GM18867 (cell line): Measurements from ENCODE around the gene ST3GAL4.
A peak's percentile ranks its signal among the peaks of the same experiment; 100 is the strongest.

Experiments
- ATAC-seq: cut with Tn5 transposase; IDR thresholded peaks from one replicate; pipeline ENCODE4 v1.9.1; 2021; ENCODE audit warnings: mild to moderate bottlenecking, moderate library complexity; ENCODE audit not compliant: unreplicated experiment

The ST3GAL4 gene

DNA sequence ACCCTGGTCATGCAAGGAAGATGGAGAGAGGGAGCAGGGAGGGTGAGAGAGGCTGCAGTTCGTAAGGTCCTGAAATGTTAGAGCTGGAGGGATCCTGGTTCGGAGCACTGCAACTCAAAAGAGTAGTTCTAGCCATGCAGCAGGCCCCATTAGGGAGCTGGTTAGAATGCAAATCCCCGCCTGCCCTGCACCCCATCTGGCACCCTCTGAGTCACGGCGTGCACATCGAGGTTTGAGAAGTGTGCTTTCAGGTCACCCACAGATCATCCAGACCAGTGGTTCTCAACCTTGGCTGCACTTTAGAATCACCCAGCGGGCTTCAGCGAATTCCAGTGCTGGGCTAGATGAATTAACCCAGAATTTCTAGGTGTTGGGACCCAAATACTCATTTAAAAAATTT lies 48.2 kb downstream of the ST3GAL4 start:
- peak; percentile 100 for ATAC-seq

DNA sequence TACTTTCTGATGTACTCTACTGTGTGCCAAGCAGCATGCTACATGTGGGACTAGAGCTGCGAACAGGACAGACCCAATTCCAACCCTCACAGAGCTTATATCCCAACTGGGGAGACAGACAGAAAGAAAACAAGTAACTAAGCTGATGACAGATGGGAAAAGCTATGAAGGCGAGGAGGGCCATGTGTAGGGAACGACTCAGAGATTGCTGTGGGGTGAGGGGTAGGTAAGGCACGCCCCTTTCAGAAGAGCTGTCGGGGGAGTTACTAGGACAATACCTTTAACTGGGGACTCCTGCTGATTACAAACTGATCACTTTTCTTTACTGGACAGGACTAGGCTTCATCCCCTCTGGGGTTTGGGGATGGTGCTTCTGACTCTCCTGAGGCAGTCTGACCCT lies 48.9 kb downstream of the ST3GAL4 start:
- no peak for ATAC-seq

DNA sequence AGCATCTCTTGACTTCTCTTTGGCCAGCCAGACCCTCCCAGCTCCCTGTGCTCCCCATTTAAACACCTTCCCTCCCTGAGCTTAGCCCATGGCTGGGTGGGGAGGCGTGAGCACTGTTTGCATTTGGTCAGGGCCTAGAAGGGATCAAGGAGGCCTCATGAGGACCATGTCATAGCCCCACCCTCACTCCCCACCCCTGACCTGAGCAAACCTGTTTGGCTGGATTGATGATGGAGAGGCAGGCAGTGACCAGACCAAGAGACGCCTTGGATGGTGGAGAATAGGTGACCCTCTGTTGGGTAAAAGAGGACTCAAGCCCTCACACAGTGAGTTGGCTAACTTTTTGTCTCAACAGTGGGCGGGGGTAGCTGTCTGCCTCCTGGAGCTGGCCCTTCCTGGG lies 49.9 kb downstream of the ST3GAL4 start:
- no peak for ATAC-seq

DNA sequence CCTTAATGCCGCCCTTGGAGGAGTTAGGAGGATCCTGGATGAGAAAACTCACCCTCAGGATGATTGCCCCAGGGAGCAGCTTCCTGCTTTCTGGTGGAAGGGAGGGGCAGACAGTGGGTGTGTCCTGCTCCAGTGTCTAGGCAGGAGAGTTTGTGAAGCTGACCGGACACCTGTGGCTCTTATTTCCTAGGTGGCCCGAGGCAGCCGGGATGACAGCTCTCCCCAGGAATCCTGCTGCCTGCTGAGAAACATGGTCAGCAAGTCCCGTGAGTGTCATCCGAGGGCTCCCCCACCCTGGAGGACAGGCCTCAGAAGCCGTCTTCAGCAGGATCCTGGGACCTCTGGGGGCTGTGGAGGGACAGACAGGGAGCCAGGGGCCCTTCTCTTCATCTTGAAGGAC lies 50.4 kb downstream of the ST3GAL4 start:
- no peak for ATAC-seq

DNA sequence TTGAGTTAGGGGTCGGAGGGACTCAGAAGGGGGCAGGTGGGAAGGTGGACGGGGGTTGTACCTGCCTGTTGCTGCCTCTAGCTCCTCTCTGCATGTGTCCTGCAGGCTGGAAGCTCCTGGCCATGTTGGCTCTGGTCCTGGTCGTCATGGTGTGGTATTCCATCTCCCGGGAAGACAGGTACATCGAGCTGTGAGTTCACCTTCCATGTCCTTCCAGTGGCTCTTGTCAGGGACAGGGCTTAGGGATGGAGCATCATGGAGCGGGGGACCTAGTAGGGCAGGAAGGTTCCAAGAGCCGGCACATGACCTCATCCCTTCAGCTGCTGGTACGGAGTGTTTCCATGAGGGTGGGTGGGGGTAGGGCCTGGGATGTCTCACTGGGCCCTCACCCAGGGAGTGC lies 50.9 kb downstream of the ST3GAL4 start:
- ATAC-seq = no peak

DNA sequence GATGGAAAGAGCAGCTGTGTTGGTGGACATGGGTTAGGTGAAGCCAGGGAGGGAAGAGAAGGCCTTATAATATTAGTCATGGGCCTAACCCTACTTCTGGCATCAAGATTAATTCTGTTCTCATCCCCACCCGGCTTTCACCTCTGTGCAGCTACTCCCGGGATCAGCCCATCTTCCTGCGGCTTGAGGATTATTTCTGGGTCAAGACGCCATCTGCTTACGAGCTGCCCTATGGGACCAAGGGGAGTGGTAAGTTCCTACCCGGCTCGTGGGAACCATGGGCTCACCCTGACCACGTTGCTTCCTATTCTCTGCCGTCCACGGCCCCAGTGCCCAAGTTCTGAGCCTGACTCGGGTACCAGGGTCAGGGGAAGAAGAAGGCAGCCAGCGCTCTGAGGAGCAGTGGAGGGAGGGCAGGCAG lies 51.6 kb downstream of the ST3GAL4 start:
- no peak for ATAC-seq

DNA sequence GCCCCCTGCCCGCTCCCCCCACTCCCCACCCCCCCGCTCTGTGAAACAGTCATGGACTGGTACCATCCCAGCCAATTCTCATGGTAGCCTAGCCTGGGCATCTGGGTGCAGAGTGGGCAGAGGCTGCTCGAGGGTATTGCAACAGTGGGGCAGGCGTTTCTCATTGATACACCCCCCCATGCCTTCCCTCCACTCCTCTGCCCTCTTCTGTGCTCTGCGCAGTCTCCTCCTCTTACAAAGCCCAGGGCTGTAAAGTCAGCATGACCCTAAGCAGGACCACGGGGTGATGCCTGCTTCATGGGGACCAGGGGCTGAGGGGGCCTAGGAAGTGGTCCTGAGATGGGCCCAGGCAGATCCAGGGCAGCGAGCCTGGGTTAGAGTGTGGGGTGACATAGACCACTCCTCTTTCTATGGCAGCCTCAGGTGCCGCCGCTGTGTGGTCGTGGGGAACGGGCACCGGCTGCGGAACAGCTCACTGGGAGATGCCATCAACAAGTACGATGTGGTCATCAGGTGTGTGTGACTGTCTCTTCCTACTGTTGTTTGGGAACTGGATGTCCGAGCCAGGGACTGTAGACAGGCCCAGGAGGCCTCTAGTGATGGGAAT lies 52.3 kb downstream of the ST3GAL4 start:
- no peak for ATAC-seq

DNA sequence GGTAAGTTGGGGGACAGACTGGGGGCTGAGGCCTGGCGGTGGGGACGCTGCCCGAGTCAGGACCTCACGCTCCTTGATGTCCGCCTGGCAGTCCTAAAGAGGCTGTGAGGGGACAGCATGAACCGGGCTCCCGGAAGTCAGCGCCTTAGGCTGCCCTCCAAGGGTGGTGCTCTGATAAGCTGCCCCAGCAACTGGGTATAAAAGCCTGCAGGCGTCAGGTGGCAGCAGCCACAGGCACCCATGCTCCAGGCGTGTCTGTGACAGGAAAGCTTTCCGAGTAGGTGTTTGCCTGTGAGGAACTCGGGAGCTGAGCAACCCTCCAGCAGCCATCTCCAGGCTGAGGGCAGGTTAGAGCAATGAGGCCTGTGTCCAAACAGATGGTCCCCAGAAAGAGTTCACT lies 53.0 kb downstream of the ST3GAL4 start:
- ATAC-seq = no peak

DNA sequence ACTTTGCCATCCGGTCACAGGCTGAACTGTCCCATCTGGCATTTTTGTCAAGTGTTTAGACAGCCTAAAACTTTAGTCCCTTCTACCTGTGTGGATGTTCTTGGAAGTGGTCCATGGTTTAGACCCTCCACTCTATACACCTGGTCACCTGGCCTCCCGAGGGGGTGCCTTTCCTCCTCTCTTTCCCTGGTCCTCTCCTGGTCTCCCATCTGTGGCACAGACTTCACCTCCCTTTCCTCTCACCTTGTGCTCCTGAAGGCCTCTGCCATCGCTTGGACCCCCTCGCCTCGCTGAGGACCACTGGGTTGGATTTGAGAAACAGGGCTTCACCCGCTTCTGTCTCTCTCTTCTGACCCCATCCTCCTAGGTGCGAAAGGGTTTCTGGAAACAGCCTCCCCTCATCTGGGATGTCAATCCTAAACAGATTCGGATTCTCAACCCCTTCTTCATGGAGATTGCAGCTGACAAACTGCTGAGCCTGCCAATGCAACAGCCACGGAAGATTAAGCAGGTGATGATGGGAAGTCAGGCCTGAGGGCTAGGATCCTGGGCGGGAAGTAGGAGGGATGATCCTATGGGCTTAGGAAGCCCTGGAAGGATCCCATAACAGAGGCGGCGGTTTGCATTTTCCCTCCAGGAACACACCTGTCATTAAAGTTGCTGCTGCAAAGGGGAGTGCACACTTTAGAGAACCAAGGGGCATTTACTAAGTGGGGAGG lies 53.6 kb downstream of the ST3GAL4 start:
- ATAC-seq = no peak

DNA sequence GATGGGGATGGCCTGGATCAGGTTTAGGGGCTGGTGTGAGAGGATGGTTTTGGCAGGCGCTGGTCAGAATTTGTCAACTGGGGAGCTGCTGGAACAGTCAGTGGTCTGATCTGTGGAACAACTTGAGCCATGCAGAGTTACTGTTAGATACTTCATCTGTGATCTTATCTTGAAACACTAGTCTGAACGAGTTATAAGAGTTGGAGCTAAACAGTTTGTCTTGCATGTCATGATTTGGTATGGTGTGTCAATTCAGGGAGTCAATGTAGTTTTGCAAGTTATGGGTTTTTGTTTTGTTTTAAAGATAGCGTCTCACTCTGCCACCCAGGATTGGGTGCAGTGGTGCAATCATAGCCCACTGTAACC lies 54.1 kb downstream of the ST3GAL4 start:
- no peak for ATAC-seq

DNA sequence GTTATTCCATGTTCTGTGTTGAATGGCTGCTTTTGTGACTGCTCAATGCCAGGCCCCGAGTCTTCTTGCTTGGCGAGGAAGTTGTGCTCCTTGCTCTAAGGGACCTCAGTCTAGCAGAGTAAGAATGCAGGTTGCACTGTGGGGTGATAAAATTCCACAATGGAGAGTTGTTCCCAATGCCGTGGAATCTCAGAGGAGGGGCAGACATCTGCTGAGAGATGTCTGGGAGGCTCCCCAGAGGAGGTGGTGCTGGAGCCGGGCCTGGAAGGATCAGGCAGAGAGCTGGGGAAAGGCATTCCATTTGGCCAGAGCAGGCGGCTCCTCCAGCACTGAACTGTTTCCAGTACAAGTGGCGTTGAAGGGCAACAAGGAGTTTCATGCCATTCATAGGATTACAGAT lies 55.2 kb downstream of the ST3GAL4 start:
- no peak for ATAC-seq

DNA sequence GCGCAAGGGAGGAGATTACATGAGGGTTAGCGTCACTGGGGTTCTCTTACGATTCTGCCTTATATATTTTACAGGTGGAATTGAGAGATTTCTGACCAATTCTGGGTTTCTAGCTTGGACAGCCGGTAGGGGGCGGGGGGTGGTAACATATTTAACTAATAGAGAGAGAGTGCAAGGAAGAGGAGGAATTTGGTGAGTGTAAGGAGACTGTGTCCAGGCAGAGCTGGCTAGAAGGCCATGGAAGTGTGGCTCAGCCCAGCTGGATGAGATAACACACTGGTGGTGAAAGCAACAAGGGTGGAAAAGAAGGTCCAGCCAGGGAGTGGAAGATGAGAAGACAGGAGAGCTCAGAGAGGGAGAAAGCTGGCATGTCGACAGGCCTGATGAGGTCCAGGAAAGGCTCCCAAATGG lies 56.5 kb downstream of the ST3GAL4 start:
- no peak for ATAC-seq

DNA sequence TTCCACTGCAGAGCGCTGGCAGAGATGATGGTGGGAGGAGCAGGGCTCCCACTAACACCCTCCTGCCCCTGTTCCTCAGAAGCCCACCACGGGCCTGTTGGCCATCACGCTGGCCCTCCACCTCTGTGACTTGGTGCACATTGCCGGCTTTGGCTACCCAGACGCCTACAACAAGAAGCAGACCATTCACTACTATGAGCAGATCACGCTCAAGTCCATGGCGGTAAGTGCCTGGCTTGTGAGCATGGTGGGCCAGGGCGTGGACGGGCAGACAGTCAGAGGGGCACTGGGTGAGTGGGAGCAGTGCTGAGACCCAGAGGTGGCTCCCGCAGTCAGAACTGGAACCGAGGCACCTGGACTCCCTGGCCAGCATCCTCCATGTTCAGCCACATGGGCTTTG lies 57.9 kb downstream of the ST3GAL4 start:
- ATAC-seq = no peak

DNA sequence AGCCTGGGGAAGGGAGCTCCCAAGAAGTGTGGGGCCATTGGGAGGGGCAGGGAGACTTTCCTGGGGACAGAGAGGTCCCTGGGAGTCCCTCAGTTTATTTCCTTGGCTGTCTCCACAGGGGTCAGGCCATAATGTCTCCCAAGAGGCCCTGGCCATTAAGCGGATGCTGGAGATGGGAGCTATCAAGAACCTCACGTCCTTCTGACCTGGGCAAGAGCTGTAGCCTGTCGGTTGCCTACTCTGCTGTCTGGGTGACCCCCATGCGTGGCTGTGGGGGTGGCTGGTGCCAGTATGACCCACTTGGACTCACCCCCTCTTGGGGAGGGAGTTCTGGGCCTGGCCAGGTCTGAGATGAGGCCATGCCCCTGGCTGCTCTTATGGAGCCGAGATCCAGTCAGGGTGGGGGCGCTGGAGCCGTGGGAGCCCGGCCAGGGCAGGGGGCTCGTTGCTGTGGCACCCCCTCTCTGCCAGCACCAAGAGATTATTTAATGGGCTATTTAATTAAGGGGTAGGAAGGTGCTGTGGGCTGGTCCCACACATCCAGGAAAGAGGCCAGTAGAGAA lies 58.4 kb downstream of the ST3GAL4 start:
- no peak for ATAC-seq

DNA sequence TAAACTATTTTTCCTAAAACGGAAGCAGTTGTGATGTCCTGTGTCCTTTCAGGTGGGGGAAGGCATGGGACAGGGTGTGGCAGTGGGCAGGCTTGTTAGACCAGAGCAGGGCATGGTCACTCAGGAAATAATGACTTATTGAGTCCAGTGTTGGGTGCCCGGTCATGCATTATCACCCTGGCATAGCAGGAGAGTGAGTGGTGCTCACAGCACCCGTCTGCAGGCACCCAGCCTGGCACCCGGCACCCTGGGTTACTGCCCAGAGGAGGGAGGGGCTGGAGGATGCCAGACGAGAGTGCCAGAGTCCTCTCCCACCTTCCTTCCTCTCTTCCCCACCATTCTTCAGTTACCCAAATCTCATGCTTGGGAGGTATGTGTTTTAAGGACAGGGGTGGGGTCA lies 59.1 kb downstream of the ST3GAL4 start:
- no peak for ATAC-seq

DNA sequence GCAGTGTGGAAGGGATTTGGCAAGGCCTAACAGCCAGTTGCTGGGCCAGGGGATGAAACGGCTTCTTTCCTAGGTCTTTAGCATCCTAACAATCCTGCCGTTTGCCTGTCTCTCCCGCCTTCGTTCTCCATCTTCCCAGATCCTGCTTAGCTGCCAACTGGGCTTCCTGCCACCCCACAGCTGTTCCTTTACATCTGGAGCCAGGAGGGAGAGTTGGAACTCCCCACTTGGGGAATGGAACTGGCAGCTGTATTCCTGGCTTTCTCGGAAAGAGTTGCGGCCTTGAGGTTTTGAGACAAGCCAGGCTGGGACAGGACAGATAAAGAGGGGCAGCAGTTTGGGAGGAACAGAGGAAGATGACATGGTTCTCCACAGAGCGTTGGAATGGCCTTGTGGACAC lies 59.6 kb downstream of the ST3GAL4 start:
- ATAC-seq = no peak

DNA sequence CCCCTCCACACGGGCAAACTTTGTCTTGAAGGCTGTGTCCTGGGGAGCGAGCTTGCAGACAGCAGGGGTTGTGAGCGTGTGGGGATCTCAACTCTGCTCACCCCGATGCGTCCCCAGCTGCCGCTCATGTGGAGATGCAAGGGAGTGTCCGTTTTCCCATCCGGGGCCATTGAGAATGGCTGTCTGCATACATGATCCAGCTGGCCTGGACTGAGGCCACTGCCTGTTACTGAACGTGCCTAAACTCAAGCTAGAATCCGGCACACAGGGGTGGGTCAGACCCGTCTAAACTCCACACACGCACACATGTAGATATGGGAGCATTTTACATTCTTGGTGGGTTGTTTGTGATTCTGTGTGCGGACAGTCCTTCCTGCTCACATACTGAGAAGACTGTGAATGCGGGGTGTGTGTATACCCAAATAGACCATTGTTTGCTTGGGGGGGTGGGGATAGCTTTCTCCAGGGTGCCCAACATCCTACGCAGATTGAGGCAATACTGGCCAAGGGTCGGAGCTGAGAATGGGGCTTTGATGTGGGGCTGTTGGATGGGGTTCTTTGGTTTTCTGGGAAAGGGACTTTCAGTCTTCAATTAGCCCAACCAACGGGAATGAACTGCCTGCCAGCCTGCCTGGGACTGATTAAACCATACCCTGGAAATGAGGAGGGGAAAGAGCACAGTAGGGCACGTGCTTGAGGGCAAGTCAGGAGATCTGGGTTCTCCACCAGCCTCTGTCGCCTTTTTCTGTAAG lies 60.4 kb downstream of the ST3GAL4 start:
- no peak for ATAC-seq

DNA sequence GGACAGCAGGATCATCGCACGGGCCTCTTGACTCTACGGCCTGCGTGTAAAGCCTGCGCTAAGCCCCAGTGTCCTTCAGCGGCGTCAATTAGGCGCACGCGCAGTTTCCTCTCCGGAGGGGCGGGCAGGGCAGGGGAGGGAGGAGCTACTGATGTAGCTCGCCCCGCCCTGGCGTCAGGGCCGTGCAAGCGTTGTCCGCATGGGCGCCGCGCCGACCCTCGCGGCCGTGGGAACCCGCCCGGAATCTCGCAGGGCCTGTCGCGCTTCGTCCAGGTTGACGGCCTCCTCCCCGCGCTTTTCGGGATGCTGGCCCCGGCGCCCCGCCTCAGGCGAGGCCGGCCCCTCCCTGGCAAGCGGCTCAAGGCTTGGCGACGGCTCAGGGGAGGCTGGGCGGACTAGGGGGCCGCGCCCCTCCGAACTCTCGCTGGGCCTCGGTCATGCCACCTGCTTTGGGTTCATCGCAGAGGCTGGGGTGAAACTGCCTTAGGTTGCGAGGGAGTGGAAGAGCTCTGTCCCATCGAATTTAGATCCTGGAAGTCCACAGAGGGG lies 61.1 kb downstream of the ST3GAL4 start:
- peak; percentile 34 for ATAC-seq

DNA sequence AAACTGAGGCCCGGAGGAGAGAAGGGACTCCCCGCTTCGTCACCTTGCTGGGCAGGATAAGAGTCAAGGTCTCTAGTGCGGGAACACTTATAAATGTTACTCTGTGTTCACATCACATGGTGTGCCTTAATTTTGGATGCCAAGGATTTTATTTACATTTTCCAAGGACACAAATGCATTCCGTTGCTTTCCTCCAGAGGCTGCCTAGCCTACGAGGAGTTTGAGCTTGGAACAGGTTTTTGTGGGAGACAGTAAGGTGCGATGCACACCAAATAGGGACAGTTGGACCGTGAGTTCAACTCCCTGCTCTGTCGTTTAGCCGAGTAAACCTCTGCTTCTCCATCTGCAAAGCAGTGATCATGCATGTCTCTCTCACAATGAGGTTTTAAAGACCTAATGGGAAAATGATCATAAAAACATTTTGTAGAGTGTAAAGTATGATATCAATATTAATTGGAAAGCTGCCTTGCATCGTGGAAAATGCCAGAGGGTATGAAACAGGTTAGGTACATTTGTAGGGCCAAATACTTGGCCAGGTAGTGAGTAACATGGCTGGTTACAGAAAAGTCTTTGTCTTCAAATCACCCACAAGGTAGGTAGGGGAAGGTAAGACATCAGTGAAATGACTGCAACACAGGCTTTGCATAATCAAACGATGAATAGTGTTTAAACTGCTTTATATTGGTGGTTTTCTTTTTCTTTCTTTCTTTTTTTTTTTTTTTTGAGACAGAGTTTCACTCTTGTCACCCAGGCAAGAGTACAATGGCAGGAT lies 61.8 kb downstream of the ST3GAL4 start:
- ATAC-seq = no peak

DNA sequence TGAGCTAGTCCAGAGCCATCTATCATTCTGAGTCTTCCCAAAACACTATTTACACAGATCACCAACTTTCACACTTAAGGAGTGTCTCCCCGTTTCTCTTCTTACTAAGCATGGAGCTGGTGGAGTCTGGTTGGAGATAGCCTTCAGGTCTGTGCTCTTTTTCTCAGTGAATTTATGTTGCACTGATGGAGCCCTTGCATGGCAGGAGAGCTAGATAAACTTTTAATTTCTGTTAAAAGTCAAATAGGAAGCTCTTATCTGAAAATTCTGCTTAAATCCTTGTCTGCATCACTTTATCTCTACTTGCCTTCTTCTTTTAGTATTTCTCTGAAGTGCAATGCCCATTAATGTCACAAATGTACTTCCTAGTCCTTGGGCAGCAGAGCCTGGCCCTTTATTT lies 63.4 kb downstream of the ST3GAL4 start:
- ATAC-seq = no peak
